Lower lobe of right lung (tissue), 2 donors: ENCODE measurements around the gene IFNA2. TPM values are rescaled to one million over a fixed set of nuclear protein-coding genes. Genes with fewer than 3 reads are reported as not detected.

Experiments
- ATAC-seq, 2 donors: fragments of 200-7000 bp; cut with Tn5 transposase; one replicate each; pipeline ENCODE4 v1.9.1; 2020 to 2022; ENCODE audit warnings: mild to moderate bottlenecking in 2 of 2, moderate library complexity in 2 of 2
- DNase-seq: peaks from one replicate; pipeline ENCODE4 v3.0.0-alpha.2; 2020
- H3K27ac ChIP-seq: fragments of 200-600 bp; one replicate; pipeline ENCODE4 v1.8.0; 2022
- H3K27me3 ChIP-seq: fragments of 200-600 bp; one replicate; pipeline ENCODE4 v1.8.0; 2022; ENCODE audit warnings: low read depth
- H3K36me3 ChIP-seq: fragments of 200-600 bp; one replicate; pipeline ENCODE4 v1.8.0; 2022; ENCODE audit warnings: mild to moderate bottlenecking
- H3K4me1 ChIP-seq: fragments of 200-600 bp; one replicate; pipeline ENCODE4 v1.8.0; 2022
- H3K4me3 ChIP-seq: fragments of 200-600 bp; one replicate; pipeline ENCODE4 v1.8.0; 2022; ENCODE audit warnings: mild to moderate bottlenecking
- H3K9me3 ChIP-seq: fragments of 200-600 bp; one replicate; pipeline ENCODE4 v1.8.0; 2022
- CTCF ChIP-seq: fragments of 200-600 bp; IDR thresholded peaks from one replicate; pipeline ENCODE4 v1.8.0; 2022; ENCODE audit warnings: antibody characterized with exemption, mild to moderate bottlenecking
- intact Hi-C: fragments of 100-400 bp; cut with DNase I; formaldehyde crosslinking; loops from one replicate; pipeline ENCODE4 v1.11.0; 2022
- total RNA-seq: library from RNA; stranded (reverse); fragmentation: NEBNext Ultra II Directional; extraction: Animal tissue kit (Norgen Biotek cat#: 25700); gene quantifications from one replicate; pipeline ENCODE4 v1.2.1, GENCODE V29; 2021
- donor health status: DM: no; HTN: yes; CAD: no; lungs with severe emphysema.

Gene IFNA2
- total RNA-seq, 1 donor from 2014 or later = not detected

GRCh38 chr9:21428235-21428634, 43.0 kb upstream of the IFNA2 start:
- ATAC-seq (no peak), DNase-seq (no peak)
- no peaks in the 10 kb centered on the region for H3K9me3 ChIP-seq
- H3K36me3 ChIP-seq = no peaks in the 10 kb centered on the region
- intact Hi-C loops = no loop called here
- H3K4me1 ChIP-seq = no peaks in the 10 kb centered on the region
- no peaks in the 10 kb centered on the region for H3K27me3 ChIP-seq
- TF ChIP-seq CTCF = no peak
- H3K4me3 ChIP-seq = no peak overlapping the region
- H3K27ac ChIP-seq = no peak overlapping the region

- intact Hi-C loops = no loop called here
- ATAC-seq = no peak
- H3K4me3 ChIP-seq = no peak overlapping the region
- no peak for TF ChIP-seq CTCF
- H3K27me3 ChIP-seq = no peaks in the 10 kb centered on the region
- H3K9me3 ChIP-seq = no peaks in the 10 kb centered on the region
- no peak for DNase-seq
- no peak overlapping the region for H3K27ac ChIP-seq
- H3K4me1 ChIP-seq = no peaks in the 10 kb centered on the region
- H3K36me3 ChIP-seq = no peaks in the 10 kb centered on the region
Observed at GRCh38 chr9:21415493-21416267, 30.5 kb upstream of the IFNA2 start.

GRCh38 chr9:21414220-21414940, 29.2 kb upstream of the IFNA2 start:
- H3K9me3 ChIP-seq = no peaks in the 10 kb centered on the region
- no peak overlapping the region for H3K4me3 ChIP-seq
- TF ChIP-seq CTCF = no peak
- no peak overlapping the region for H3K27ac ChIP-seq
- no peaks in the 10 kb centered on the region for H3K4me1 ChIP-seq
- no peaks in the 10 kb centered on the region for H3K27me3 ChIP-seq
- H3K36me3 ChIP-seq = no peaks in the 10 kb centered on the region
- intact Hi-C loops = no loop called here
- no peak for DNase-seq
- no peak for ATAC-seq

- Histone ChIP-seq H3K4me3 (no peak overlapping the region), H3K9me3 (no peaks in the 10 kb centered on the region), H3K27ac (no peak overlapping the region), H3K4me1 (no peaks in the 10 kb centered on the region), H3K36me3 (no peaks in the 10 kb centered on the region), H3K27me3 (no peaks in the 10 kb centered on the region)
- peak; percentile 68 to 70 for ATAC-seq
- DNase-seq = no peak
- peak; percentile 25 for TF ChIP-seq CTCF
- intact Hi-C loops = no loop called here
Observed at GRCh38 chr9:21413624-21414023, 28.4 kb upstream of the IFNA2 start.

GRCh38 chr9:21413151-21413550, 28.0 kb upstream of the IFNA2 start:
- DNase-seq (no peak), ATAC-seq (peak; percentile 49 to 53)
- Histone ChIP-seq H3K27me3 (no peaks in the 10 kb centered on the region), H3K4me3 (no peak overlapping the region), H3K36me3 (no peaks in the 10 kb centered on the region), H3K27ac (no peak overlapping the region), H3K4me1 (no peaks in the 10 kb centered on the region), H3K9me3 (no peaks in the 10 kb centered on the region)
- intact Hi-C loops = no loop called here
- TF ChIP-seq CTCF = no peak
